ENCODE results near the gene ERO1B.
A peak's percentile ranks its signal among the peaks of the same experiment; 100 is the strongest.

Gene ERO1B

DNA sequence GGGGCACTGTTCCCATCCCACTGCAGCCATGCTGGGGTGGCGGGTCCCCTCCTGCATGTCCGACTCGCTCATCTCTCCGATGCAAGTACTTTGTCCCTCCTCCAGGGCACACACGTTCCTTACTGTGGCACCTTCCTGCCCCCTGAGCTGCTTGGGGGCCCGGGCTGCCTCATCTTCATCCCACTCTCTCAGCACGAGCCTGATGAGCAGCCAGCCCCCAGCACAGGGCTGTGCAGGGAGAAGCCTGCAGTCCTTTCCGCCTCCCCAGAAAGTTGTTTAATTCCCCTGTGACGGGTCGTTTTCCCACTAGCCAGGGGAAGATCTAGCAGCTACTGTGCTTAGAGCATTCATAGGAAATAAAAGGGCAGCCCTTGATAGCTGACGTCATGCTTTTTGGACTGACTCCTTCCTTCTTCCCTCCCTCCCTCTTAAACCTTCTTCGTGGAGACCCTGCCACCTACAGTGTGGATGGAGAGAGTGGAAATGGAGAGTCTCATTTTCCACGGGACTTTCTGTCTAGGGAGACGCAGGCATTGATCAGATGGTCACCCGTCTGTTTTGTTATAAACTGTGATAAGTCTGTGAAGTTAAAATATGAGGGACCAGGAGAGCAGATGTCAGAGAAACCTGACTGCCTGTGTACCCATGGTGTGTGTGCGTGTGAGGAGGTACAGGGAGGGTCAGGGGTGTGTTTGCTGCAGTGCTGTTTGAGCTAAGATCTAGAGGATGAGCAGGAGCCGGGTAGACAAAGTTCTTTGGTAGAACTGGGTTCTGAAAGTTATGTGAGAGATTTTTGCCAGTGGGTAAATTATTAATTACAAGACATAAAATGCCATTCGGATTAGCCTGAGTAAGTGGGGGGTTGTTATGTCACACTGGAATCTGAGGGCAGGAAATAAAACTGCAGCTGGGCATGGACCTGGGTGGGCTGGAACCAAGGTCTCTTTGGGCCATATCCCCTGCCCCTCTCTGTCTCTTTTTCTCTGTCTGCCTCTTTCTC lies 105.1 kb downstream of the ERO1B start:
- DNase-seq = no peak

DNA sequence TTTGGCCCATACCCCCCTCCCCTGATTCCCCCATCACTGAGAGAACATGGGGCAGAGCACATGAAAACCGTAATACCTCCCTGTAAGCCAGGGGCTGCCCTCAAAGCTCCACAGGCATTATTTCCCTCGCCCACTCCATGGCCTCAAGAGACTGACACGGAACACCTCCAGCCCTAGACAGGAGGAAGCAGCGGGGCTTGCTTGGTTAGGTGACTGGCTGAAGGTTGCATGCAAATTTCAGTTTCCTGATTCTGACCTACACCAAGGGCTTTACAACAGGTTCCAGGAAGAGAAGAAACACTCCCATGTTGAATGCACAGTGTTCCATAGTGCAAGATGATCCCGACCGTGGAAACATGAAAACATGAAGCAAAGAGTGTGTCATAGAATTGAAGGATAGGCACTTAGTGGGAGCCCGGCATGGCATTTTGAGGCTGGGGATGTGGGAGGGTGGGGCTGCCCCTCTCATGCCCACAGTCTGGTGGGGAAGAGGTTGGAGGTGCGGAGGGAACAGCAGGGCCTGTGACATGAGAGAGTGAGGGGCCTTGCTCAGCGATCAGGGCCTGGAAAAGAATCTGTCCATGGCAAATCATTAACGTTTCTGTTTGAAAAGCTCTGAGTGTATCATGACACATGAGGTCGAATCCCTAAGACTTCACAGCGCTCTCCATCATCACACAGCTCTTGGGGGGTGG lies 106.0 kb downstream of the ERO1B start:
- no peak for DNase-seq

DNA sequence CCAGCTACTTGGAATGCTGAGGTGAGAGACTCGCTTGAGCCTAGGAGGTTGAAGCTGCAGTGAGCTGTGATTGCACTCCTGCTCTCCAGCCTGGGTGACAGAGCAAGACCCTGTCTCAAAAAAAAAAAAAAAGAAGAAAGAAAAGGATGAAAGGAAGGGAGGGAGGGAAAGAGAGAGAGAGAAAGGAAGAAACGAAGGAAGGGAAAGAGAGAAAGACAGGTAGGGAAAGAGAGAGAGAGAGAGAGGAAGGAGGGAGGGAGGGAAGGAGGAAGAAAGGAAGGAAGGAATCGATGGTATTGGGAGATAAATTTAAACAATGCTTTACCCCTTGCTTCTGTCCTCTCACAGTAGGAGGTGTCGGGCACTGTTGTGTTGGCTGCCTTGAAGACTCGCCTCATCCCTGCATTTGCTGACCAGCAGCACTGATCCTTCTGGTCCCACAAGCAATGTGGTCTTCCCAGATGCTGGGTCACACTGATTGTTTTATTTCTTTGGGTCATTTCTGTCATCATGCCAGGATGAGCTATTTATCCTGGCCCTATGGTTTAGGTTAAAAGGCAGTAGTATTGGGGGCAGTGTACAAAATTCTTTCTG lies 108.5 kb downstream of the ERO1B start:
- DNase-seq = no peak

DNA sequence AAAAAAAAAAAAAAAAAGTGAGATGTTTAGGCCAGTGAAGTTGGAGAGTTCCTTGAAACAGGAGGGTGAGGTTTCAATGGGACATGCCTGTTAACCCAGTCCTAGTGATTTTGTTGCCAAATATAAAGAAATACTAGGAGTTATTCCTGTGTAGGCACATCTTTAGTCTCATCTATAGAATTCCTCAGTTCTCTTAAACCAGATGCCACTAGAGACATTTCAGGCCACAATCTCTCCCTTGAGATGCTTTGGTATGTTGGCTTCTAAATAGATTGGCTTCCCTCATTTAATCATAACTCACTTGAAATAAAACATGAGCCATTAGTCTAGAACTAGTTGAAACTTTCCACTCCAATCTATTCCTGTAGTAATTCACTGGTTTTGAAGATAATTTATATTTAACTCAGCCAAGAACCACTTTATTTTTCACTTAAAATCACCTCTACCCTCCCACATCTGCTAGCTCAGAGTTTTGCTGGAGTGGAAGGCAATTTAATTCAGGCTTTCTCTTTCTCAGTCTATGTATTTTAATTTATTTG lies 109.6 kb downstream of the ERO1B start:
- DNase-seq = no peak

DNA sequence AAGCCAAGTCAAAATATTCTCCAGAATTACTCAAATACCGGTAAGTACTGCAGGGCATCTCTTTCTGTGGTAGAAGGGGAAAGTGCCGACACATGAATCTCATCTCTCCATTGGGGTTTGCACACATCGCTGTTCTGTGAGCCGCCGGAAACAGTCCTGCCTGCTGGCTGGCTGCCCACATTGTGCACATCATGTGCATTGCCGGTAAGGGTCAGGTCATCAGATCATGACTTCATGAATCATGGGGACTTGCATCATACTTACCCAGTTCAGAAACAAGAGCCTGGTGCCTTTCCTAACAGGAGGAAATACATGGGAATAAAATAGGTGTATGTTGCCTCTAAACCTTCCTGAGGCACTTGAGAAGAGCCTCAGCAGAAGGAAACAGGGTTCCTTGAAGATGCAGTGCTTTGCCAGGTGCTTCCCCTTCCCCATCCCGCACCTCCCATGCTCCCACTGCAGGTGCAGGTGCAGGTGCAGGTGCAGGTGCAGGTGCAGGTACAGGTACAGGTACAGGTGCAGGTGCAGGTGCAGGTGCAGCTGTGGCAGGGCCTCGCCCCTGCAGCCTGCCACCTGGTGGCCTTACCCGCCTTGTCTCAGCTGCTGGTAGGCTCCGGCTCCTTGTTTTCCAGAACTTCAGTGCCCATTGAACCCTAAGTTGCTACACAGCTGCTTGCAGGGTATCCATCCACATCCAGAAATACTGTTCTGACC lies 112.9 kb downstream of the ERO1B start:
- peak; percentile 90 for DNase-seq

DNA sequence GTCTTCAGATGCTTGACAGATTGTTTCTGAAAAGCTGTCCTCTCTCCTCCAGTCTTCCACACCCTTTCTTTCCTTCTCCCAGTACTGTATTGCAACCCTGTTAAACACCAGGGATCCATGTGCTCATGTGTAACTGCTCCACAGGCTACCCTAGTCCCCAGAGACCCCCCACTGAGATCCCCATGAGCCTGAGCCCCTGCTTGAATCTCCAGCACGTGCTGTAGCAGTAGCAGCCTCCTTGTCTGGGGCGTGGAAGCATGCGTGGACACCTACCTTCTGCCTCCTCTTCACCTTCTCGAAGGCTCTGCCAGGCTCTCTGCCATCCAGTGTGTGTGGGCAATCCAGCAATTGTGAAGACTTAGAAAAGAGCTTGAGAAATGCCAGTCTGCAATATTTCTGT lies 114.2 kb downstream of the ERO1B start:
- no peak for DNase-seq

DNA sequence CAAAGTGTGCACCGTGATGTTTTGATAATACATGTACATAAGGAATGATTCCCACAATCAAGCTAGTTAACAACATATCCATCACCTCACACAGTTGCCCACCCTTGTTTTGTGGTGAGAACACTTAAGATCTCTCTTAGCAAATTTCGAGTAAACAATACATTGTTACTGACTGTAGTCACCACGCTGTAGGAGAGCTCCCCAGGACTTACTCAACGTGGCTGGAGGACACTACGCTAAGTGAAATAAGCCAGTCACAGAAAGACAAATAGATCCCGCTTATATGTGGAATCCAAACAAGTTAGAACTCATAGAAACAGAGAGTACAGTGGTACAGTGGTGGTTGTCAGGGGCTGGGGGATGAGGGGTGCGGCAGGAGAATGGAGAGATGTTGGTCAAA lies 114.6 kb downstream of the ERO1B start:
- DNase-seq = no peak

DNA sequence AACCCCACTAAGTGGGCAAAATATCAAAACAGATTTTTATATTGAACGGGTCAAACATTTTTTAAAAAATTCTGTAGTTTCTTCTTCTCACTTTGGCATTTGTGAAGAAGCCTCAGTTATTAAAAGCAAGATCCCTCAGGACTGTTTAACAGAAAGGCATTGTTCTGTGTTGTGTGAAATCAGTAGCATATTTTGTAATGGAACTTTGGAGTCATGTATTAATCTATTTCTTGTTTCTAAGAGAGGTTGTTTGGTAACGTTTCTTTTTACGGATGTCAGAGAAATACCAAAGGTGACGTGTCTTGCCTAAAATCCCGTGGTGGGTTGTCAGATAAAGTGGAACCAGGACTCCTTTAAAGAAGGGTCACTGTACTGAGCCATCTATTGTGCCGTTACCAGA lies 115.7 kb downstream of the ERO1B start:
- DNase-seq = no peak
